ENCODE results near the gene OSBPL1A.

DNA sequence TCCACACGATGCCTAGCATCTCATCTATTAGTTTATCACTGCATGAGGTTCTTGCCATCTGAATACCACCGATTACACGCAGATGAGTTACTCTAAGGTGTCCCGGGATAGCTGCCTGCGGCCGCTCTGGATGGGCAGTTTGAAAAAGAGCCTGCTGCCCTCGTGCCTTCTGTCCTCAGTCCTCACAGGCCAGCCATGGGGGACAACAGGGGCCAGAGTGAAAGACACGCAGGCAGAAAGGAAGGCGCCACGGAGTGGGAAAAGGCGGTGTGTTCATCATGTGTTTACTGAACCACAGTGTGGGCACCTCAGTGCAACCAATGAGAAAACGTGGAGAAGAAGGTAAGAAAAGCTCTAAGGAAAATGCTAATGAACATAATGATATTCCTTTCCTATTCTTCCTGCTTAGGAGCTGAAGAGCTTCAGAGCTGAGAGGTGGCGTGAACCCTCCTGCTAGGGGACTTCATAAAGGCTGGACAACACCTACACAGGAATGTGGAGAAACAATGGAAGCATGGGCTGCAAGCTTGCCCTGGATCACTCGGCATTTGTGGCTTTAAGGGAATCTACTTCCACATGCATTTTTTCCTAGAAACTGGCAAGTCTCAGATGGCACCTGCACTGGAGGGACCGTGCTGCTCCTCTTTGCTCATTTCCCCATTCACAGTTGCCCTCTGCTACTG is 207.8 kb downstream of the OSBPL1A start:
- TF ChIP-seq, protein P1, sequence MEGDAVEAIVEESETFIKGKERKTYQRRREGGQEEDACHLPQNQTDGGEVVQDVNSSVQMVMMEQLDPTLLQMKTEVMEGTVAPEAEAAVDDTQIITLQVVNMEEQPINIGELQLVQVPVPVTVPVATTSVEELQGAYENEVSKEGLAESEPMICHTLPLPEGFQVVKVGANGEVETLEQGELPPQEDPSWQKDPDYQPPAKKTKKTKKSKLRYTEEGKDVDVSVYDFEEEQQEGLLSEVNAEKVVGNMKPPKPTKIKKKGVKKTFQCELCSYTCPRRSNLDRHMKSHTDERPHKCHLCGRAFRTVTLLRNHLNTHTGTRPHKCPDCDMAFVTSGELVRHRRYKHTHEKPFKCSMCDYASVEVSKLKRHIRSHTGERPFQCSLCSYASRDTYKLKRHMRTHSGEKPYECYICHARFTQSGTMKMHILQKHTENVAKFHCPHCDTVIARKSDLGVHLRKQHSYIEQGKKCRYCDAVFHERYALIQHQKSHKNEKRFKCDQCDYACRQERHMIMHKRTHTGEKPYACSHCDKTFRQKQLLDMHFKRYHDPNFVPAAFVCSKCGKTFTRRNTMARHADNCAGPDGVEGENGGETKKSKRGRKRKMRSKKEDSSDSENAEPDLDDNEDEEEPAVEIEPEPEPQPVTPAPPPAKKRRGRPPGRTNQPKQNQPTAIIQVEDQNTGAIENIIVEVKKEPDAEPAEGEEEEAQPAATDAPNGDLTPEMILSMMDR (IDR thresholded peaks at IDR 0.05) = no peak
- no peak for TF ChIP-seq ZFX (IDR thresholded peaks at IDR 0.05; ENCODE audit: borderline replicate concordance)

All from 22Rv1 (cell line).